ENCODE measurements around the gene STK39. TPM values are rescaled to one million over a fixed set of nuclear protein-coding genes. Genes with fewer than 3 reads are reported as not detected.
A peak's percentile ranks its signal among the peaks of the same experiment; 100 is the strongest.

The STK39 gene
- total RNA-seq, 2 donors from 2014 or later, result 37.1 to 41.0 TPM

DNA sequence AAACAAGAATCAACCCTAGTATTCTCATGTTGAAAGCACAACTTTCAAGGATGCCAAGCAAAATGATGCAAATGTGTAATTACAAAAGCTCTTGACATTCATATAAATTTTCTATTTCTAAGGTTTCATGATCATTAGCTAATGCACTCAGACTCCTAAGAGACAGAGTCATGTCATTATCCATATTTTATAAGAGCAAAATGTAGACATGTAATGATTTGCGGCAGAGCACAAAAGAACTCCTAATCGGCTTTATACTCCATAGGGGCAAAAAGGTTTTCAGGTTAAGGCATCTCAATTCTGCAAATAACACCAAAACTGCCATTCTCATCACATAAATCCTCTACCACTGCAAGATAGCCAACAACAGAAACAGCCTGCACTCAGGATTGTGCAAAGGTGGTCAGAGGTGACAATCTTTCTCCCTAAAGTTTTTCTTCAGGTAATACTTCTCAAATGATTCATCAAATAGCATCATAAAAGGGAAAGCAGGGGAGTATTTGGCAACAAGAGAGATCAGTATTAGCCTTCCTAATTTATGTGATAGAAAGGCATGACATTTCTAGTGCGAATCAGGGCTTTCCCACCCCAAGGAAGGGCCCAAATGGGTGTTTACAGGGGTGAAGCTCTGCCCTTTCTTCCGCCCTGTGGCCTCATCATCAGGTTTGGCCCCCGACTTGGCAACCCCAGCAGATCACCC is 64.7 kb downstream of the STK39 start:
- H3K36me3 Mint-ChIP-seq (ENCODE audit: insufficient read depth in 2 of 2), result peaks cover 0 to 9% of the 10 kb centered on the region in 2 donors
- ATAC-seq (replicated peaks in 1 of 2) (no peak), DNase-seq (no peak)
- no peak overlapping the region for H3K27ac Mint-ChIP-seq
- no peaks in the 10 kb centered on the region for H3K9me3 Mint-ChIP-seq
- H3K4me3 Mint-ChIP-seq, result no peak overlapping the region
- no peaks in the 10 kb centered on the region for H3K27me3 Mint-ChIP-seq (ENCODE audit: low read depth)
- H3K4me1 Mint-ChIP-seq (ENCODE audit: low read depth), result peaks cover 73% of the 10 kb centered on the region

DNA sequence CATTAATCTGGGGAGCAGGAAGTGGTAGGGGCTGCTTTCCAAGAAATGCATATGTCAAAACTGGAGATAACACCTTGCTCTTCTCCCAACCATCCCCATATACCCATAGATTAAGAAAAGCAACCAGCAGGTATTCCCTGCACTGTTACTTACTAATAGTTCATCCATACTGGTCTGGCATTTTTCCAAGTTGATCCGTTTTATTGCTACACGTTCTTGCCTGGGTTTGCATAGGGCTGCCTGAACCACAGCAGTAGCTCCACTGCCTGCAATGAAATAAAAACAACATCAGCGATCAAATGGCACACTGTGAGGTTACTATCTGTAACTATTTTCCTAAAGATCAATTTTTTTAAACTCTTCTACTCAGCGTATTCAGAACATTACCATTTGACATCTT is 65.6 kb downstream of the STK39 start:
- ATAC-seq (replicated peaks in 1 of 2), result no peak
- no peak for DNase-seq
- Mint-ChIP-seq H3K27ac (no peak overlapping the region), H3K9me3 (no peaks in the 10 kb centered on the region), H3K36me3 (ENCODE audit: insufficient read depth in 2 of 2) (peaks cover 0 to 9% of the 10 kb centered on the region in 2 donors), H3K4me3 (no peak overlapping the region), H3K4me1 (ENCODE audit: low read depth) (peaks cover 75% of the 10 kb centered on the region), H3K27me3 (ENCODE audit: low read depth) (no peaks in the 10 kb centered on the region)

DNA sequence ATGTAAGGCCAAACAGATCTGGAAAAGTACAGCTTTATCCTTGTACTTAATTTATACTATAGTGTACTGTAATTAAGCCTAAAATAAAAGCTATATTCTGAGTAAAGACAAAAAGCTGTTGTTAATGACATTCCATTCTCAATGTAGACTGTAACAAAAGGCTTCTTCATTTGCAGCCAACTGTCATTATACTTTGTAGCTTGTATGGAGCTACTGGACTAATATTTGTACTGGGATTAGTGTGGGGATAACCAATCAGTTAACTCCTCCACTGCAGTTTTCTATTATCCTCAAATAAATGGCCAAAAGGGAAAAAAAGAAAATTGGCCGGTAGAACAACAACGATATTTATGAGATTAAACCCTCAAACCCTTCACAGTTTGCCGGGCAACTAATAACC is 66.5 kb downstream of the STK39 start:
- DNase-seq (no peak), ATAC-seq (replicated peaks in 1 of 2) (no peak)
- Mint-ChIP-seq H3K27ac (no peak overlapping the region), H3K4me1 (ENCODE audit: low read depth) (peaks cover 73% of the 10 kb centered on the region), H3K4me3 (no peak overlapping the region), H3K27me3 (ENCODE audit: low read depth) (no peaks in the 10 kb centered on the region), H3K36me3 (ENCODE audit: insufficient read depth in 2 of 2) (peaks cover 0 to 9% of the 10 kb centered on the region in 2 donors), H3K9me3 (no peaks in the 10 kb centered on the region)

DNA sequence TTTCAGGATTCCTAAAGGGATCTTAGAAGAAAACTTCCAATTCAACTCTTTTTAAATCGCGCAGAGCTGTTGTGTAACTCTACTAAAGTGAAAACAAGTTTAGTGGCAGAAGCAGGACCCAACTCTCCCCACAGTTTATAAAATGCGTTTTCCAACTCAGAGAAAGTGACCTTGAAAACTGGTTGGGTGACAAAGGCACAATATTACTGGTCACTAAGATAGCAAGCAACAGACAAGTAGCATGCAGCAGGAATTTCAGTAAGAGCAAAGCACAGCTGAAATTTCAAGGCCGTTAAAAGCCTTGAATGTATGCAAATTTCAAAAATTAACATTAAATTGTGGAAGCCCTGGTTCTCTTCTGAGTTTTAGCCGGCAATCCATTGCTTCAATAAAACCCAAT is 66.9 kb downstream of the STK39 start:
- no peaks in the 10 kb centered on the region for H3K9me3 Mint-ChIP-seq
- peaks cover 0 to 9% of the 10 kb centered on the region in 2 donors for H3K36me3 Mint-ChIP-seq (ENCODE audit: insufficient read depth in 2 of 2)
- no peak overlapping the region for H3K27ac Mint-ChIP-seq
- ATAC-seq (replicated peaks in 1 of 2), result no peak
- H3K27me3 Mint-ChIP-seq (ENCODE audit: low read depth), result no peaks in the 10 kb centered on the region
- H3K4me3 Mint-ChIP-seq, result no peak overlapping the region
- peaks cover 72% of the 10 kb centered on the region for H3K4me1 Mint-ChIP-seq (ENCODE audit: low read depth)
- no peak for DNase-seq

DNA sequence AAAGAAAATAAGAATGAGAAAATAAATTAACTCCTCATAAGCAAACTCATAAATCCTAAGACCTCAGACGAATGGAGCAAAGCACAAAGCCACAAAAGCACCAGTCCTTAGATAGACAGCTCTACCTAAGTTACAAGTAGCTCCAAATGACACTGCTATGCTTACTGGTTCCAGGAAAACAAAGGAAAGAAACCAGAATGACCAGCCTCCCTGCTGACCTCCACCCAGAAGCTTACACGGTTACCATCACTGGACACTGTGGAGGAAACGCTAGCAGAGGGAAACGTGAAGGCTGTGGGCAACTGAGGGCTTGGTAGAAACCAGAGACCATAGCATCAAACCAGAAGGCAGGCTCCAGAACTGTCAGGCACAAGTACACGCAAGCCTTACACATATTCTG is 67.8 kb downstream of the STK39 start:
- no peak for DNase-seq
- no peak overlapping the region for H3K27ac Mint-ChIP-seq

DNA sequence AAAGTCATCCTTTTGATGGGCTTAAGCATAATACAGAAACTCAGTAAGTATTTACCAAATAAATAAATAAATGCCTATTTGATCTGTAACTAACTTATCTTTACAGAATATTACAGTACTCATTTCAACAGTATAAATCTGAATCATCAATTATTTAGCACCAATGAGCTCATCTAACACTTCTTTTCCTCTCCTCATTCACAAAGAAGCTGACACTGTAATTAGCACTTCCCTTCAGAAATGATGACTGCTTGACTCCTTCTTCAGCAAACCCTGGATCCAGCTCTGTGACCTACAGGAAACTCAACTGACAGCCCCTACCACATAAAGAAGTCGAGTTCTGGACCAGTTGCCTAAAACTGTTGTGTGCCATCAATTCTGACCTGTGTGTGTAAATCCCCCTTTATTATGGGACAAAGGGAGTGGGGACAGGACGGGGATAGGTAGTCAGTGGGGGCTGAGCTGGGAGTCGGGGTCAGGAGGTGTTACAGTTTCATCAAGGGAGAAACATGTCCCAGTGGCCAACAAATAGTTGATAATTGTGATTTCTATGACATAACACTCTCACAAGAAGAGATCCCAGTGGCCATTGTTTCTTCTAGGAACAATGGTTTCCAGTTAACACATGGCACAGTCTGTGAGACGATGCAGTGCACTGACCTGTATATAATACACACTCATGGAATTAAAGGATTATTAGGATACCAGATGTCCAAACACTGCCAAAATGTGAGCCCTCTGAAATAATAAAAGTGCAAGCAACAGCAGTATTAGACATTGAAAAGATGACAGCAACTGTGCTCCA is 68.7 kb downstream of the STK39 start:
- Mint-ChIP-seq H3K4me3 (no peak overlapping the region), H3K4me1 (ENCODE audit: low read depth) (peaks cover 67% of the 10 kb centered on the region), H3K27me3 (ENCODE audit: low read depth) (no peaks in the 10 kb centered on the region), H3K27ac (no peak overlapping the region), H3K9me3 (no peaks in the 10 kb centered on the region), H3K36me3 (ENCODE audit: insufficient read depth in 2 of 2) (peaks cover 0 to 19% of the 10 kb centered on the region in 2 donors)
- DNase-seq, result no peak
- peak in 1 of 2 donors; percentile 59 for ATAC-seq (replicated peaks in 1 of 2)

More for the DNA sequence above, 67.8 kb downstream of the STK39 start:
- peaks cover 0 to 12% of the 10 kb centered on the region in 2 donors for H3K36me3 Mint-ChIP-seq (ENCODE audit: insufficient read depth in 2 of 2)
- ATAC-seq (replicated peaks in 1 of 2), result no peak
- no peaks in the 10 kb centered on the region for H3K27me3 Mint-ChIP-seq (ENCODE audit: low read depth)
- peaks cover 72% of the 10 kb centered on the region for H3K4me1 Mint-ChIP-seq (ENCODE audit: low read depth)
- no peak overlapping the region for H3K4me3 Mint-ChIP-seq
- H3K9me3 Mint-ChIP-seq, result no peaks in the 10 kb centered on the region

DNA sequence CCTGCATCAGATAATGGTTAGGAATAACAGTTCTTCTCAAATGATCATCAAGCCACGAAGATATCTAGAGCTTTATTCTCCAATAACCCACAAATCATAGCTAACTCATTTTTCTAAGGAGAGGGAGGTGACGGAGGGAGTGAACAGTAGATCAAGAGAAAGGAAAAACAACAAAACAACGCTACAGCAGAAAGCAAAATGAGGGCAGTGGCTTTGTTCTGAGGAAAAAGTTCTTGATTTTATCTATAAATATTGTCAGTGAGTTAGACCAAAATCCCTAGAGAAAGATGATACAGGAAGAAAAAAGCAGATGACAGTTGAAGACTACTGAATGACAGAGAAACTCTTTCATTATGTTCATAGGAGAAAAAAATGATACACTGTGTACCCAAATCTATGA is 71.0 kb downstream of the STK39 start:
- Mint-ChIP-seq H3K36me3 (ENCODE audit: insufficient read depth in 2 of 2) (peaks cover 0 to 20% of the 10 kb centered on the region in 2 donors), H3K4me1 (ENCODE audit: low read depth) (peaks cover 47% of the 10 kb centered on the region), H3K27ac (peak overlapping the region; percentile 33), H3K27me3 (ENCODE audit: low read depth) (no peaks in the 10 kb centered on the region), H3K4me3 (peak overlapping the region in 1 of 2 donors; percentile 69), H3K9me3 (no peaks in the 10 kb centered on the region)
- ATAC-seq (replicated peaks in 1 of 2) (no peak), DNase-seq (no peak)

DNA sequence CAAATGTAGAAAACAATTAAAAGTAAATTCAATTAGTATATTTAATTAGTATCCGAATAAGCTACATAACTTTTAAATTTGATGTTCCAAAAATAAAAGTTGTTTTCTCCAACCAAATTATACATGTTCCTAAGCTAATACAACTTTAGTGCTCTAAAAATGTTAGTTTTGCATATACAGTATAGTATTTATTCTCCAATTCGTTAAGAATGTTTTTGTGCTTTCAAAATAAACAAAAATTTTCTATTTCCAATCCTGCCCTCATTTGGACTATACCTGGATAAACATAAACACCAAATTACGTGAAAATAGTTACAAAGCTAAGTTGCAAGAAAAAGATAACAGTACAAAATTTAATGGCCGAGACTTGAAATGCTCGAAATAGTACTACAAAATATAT is 71.9 kb downstream of the STK39 start:
- peaks cover 0 to 17% of the 10 kb centered on the region in 2 donors for H3K36me3 Mint-ChIP-seq (ENCODE audit: insufficient read depth in 2 of 2)
- peaks cover 52% of the 10 kb centered on the region for H3K4me1 Mint-ChIP-seq (ENCODE audit: low read depth)
- H3K4me3 Mint-ChIP-seq, result no peak overlapping the region
- H3K9me3 Mint-ChIP-seq, result no peaks in the 10 kb centered on the region
- DNase-seq (no peak), ATAC-seq (replicated peaks in 1 of 2) (no peak)
- no peak overlapping the region for H3K27ac Mint-ChIP-seq
- no peaks in the 10 kb centered on the region for H3K27me3 Mint-ChIP-seq (ENCODE audit: low read depth)

DNA sequence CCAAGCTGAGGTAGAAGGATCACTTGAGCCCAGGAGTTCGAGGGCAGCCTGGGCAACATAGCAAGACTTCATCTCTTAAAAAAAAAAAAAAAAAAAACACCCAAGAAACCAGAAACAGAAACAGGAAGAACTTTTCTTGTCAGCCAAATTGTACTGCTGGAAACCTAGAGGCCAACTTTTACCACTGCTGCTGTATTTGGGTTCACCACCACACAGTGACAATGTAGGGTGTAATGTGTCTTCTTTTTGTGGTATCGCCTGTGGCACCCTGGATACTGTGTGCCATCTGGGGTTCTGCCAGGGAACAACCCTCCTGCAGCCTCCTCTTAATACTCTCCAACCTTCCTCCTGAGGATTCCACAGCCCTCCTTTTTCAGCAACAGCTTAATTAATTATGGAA is 72.6 kb downstream of the STK39 start:
- Mint-ChIP-seq H3K36me3 (ENCODE audit: insufficient read depth in 2 of 2) (peaks cover 0 to 15% of the 10 kb centered on the region in 2 donors), H3K9me3 (no peaks in the 10 kb centered on the region), H3K4me1 (ENCODE audit: low read depth) (peaks cover 55% of the 10 kb centered on the region), H3K27ac (peak overlapping the region; percentile 83), H3K4me3 (peak overlapping the region; percentile 12 to 67), H3K27me3 (ENCODE audit: low read depth) (no peaks in the 10 kb centered on the region)
- DNase-seq (peak in 1 of 2 donors; percentile 17), ATAC-seq (replicated peaks in 1 of 2) (peak; percentile 75 to 91)

DNA sequence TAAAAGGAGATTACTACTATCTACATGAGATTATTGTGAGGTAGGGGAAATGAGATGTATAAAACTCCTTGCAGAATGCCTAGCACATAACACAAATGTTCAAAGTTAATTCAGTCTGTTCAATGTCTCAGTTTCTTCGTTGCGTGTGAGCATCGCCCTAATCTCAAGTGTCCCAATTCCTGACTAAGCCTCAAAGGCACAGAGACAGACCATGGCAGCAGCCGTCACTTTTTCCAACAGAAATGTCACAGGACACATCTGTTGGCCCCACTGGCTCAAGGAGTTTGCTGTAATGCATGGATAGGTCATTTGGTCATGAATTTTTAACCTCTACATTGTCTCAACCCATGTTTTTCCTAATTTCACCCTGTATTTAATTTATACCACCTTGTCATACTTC is 75.3 kb downstream of the STK39 start:
- no peak for ATAC-seq (replicated peaks in 1 of 2)
- no peaks in the 10 kb centered on the region for H3K9me3 Mint-ChIP-seq
- no peaks in the 10 kb centered on the region for H3K27me3 Mint-ChIP-seq (ENCODE audit: low read depth)
- no peak for DNase-seq
- H3K36me3 Mint-ChIP-seq (ENCODE audit: insufficient read depth in 2 of 2), result peaks cover 0 to 11% of the 10 kb centered on the region in 2 donors
- no peak overlapping the region for H3K4me3 Mint-ChIP-seq
- H3K4me1 Mint-ChIP-seq (ENCODE audit: low read depth), result peaks cover 52% of the 10 kb centered on the region
- no peak overlapping the region for H3K27ac Mint-ChIP-seq

DNA sequence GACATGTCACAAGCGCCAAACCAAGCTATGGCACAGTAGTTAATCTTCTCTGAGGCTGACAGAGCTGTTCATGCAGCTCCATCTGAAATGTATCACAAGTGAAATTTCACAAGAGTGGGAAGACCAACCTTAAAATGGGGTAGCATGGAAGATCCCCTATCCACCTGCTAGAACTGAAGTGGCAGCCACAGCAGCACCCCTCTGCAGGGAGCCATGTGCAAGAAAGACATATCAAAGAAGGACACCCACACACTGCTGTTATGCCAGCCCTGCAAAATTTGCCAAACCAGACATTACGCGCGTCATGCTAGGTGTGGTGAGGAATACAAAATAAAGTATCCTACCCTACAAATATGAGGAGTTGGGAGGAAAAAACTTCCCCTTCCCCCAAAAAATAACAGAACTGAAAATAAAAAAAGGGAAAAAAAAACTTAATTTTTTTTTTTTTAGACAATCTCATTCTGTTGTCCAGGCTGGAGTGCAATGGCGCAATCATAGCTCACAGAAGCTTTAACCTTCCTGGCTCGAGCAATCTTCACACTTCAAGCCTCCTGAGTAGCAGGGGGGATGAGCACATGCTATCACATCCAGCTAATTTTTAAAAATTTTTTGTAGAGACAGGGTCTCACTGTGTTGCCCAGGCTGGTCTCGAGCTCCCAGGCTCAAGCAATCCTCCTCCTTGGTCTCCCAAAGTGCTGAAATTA is 76.2 kb downstream of the STK39 start:
- no peaks in the 10 kb centered on the region for H3K27me3 Mint-ChIP-seq (ENCODE audit: low read depth)
- no peak for DNase-seq
- H3K4me1 Mint-ChIP-seq (ENCODE audit: low read depth), result peaks cover 56% of the 10 kb centered on the region
- H3K9me3 Mint-ChIP-seq, result no peaks in the 10 kb centered on the region
- H3K36me3 Mint-ChIP-seq (ENCODE audit: insufficient read depth in 2 of 2), result peaks cover 2 to 18% of the 10 kb centered on the region in 2 donors
- H3K27ac Mint-ChIP-seq, result no peak overlapping the region
- no peak for ATAC-seq (replicated peaks in 1 of 2)
- no peak overlapping the region for H3K4me3 Mint-ChIP-seq

DNA sequence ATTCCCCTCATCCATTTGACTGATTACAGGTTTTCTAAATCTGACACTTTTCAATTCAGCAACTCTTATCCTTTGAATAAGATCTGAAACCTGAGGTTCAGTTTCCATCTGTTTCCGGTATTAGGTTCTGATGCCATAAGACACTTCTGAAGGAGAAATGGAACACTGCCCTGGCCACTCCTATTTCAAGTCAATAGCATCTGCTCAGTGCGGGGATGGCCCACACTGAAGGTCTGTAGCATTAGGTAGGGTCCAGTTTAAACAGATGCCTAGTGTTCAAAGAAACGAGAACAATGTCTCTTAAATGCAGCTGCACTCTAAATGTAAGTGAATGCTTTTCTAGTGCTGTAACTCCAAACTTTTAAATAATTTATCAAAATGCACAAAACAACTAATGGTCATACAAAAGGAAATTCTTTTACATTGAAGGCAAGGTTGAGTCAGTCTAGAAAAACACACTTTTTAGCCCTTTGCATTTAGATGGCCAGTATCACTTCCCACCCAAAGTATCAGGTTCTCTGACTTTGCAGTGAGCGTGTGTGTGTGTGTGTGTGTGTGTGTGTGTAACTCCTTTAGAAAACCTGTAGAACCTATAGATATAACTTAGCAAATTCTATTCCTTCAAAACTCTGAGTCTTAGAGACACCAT is 78.2 kb downstream of the STK39 start:
- H3K27ac Mint-ChIP-seq, result peak overlapping the region; percentile 24
- H3K27me3 Mint-ChIP-seq (ENCODE audit: low read depth), result no peaks in the 10 kb centered on the region
- H3K4me1 Mint-ChIP-seq (ENCODE audit: low read depth), result peaks cover 55% of the 10 kb centered on the region
- H3K4me3 Mint-ChIP-seq, result no peak overlapping the region
- H3K9me3 Mint-ChIP-seq, result no peaks in the 10 kb centered on the region
- DNase-seq, result no peak
- peaks cover 2 to 18% of the 10 kb centered on the region in 2 donors for H3K36me3 Mint-ChIP-seq (ENCODE audit: insufficient read depth in 2 of 2)
- no peak for ATAC-seq (replicated peaks in 1 of 2)
